Naive thymus-derived CD4-positive, alpha-beta T cell (primary cell): Measurements from ENCODE around the gene BET1. TPM values are rescaled to one million over a fixed set of nuclear protein-coding genes. Genes with fewer than 3 reads are reported as not detected.
"Not testable (repeated sequence)": the region's sequence is repeated elsewhere in the genome, so short reads cannot be mapped to it uniquely, and the experiment has no call there.

Experiments used
- ATAC-seq: fragments of 150-1000 bp; cut with Tn5 transposase; 2 replicates; pipeline ENCODE4 v1.10.0; 2021; ENCODE audit warnings: mild to moderate bottlenecking, moderate library complexity
- CTCF ChIA-PET: fragments of 350-600 bp; sonication (Branson Sonifier 250); formaldehyde crosslinking; loops from one replicate; lab custom pipeline; 2021; ENCODE audit warnings: antibody characterized with exemption; lab: Charles Lee
- POLR2A ChIA-PET: fragments of 350-600 bp; sonication (Branson Sonifier 250); formaldehyde crosslinking; loops from one replicate; lab custom pipeline; 2021; ENCODE audit warnings: antibody characterized with exemption, inconsistent platforms; lab: Charles Lee
- DNase-seq, 9 donors: peaks; one replicate each; pipeline versions ENCODE4 v3.0.0 to v3.0.0-alpha.2; 2020 to 2022; ENCODE audit warnings: mixed read lengths in 1 of 9
- H3K27ac ChIP-seq: one replicate; pipeline ENCODE4 v1.7.0; 2013; ENCODE audit warnings: mild to moderate bottlenecking, low read depth, low read length, moderate library complexity
- H3K27me3 ChIP-seq, 2 donors: one replicate each; pipeline ENCODE4 v1.7.0; 2013; ENCODE audit warnings: low read length in 2 of 2, mild to moderate bottlenecking in 2 of 2, moderate library complexity in 2 of 2; ENCODE audit not compliant: control insufficient read depth in 2 of 2, insufficient read depth in 2 of 2
- H3K36me3 ChIP-seq, 3 experiments: 1 replicate in 2 of 3; 2 replicates in 1 of 3; pipeline ENCODE4 v1.7.0; 2013; ENCODE audit warnings: low read length in 3 of 3, mild to moderate bottlenecking in 3 of 3, moderate library complexity in 1 of 3; ENCODE audit not compliant: insufficient read depth in 3 of 3, control insufficient read depth in 2 of 3
- H3K4me1 ChIP-seq, 2 donors: one replicate each; pipeline ENCODE4 v1.7.0; 2013; ENCODE audit warnings: low read length in 2 of 2, mild to moderate bottlenecking in 2 of 2, moderate library complexity in 1 of 2; ENCODE audit not compliant: control insufficient read depth in 2 of 2, insufficient read depth in 2 of 2
- H3K4me3 ChIP-seq: 2 replicates; pipeline ENCODE4 v1.7.0; 2013; ENCODE audit warnings: mild to moderate bottlenecking, low read length
- H3K9me3 ChIP-seq, 3 experiments: 1 replicate in 2 of 3; 2 replicates in 1 of 3; pipeline ENCODE4 v1.7.0; 2013; ENCODE audit warnings: low read length in 3 of 3; ENCODE audit not compliant: control insufficient read depth in 2 of 3
- H3K27ac Mint-ChIP-seq, 9 donors: one replicate each; pipeline ENCODE4 v1.8.0; 2020 to 2022; ENCODE audit warnings: mixed read lengths in 9 of 9, mild to moderate bottlenecking in 8 of 9, moderate library complexity in 5 of 9, inconsistent platforms in 2 of 9
- H3K27me3 Mint-ChIP-seq, 5 donors: one replicate each; pipeline ENCODE4 v1.8.0; 2021 to 2022; ENCODE audit warnings: mixed read lengths in 5 of 5, mild to moderate bottlenecking in 1 of 5
- H3K36me3 Mint-ChIP-seq, 5 donors: one replicate each; pipeline ENCODE4 v1.8.0; 2020 to 2022; ENCODE audit warnings: mixed read lengths in 5 of 5, mild to moderate bottlenecking in 3 of 5, inconsistent platforms in 1 of 5
- H3K4me1 Mint-ChIP-seq, 7 donors: one replicate each; pipeline ENCODE4 v1.8.0; 2020 to 2022; ENCODE audit warnings: mixed read lengths in 7 of 7, mild to moderate bottlenecking in 3 of 7, inconsistent platforms in 1 of 7
- H3K4me3 Mint-ChIP-seq, 10 donors: one replicate each; pipeline ENCODE4 v1.8.0; 2020 to 2022; ENCODE audit warnings: mild to moderate bottlenecking in 10 of 10, mixed read lengths in 10 of 10, moderate library complexity in 6 of 10, inconsistent platforms in 2 of 10
- H3K9me3 Mint-ChIP-seq, 11 donors: one replicate each; pipeline ENCODE4 v1.8.0; 2020 to 2022; ENCODE audit warnings: mixed read lengths in 11 of 11, mild to moderate bottlenecking in 4 of 11, inconsistent platforms in 1 of 11, moderate library complexity in 1 of 11
- intact Hi-C, 2 donors: fragments of 100-400 bp; cut with micrococcal nuclease; formaldehyde crosslinking; loops; one replicate each; pipeline ENCODE4 v1.15.1; 2023
- polyA plus RNA-seq, 2 donors: library from polyadenylated mRNA; unstranded; fragments of 300-500 nt; fragmentation: Illumina TruSeq; gene quantifications; one replicate each; pipeline ENCODE4 v1.2.3, GENCODE V29; 2021
- total RNA-seq, 6 experiments: library from RNA in 5 of 6; stranded (reverse) in 5 of 6; gene quantifications; 1 replicate in 5 of 6; 2 replicates in 1 of 6; pipeline ENCODE4 v1.2.3 and lab custom pipeline; 2021 to 2026

BET1 gene
- total and polyA plus RNA-seq, 7 experiments from 2014 or later = 9.9 to 37.6 (median 13.9) TPM

- Histone ChIP-seq H3K4me3 (no peak overlapping the region), H3K27ac (no peak overlapping the region), H3K4me1 (no peaks in the 10 kb centered on the region), H3K9me3 (no peaks in the 10 kb centered on the region), H3K27me3 (peaks cover 0 to 4% of the 10 kb centered on the region in 2 donors), H3K36me3 (no peaks in the 10 kb centered on the region)
- Mint-ChIP-seq H3K9me3 (no peaks in the 10 kb centered on the region), H3K4me3 (no peak overlapping the region), H3K36me3 (no peaks in the 10 kb centered on the region), H3K4me1 (no peaks in the 10 kb centered on the region), H3K27me3 (peaks cover 8 to 49% (median 33%) of the 10 kb centered on the region in 5 donors), H3K27ac (no peak overlapping the region)
- DNase-seq = no peak
- POLR2A ChIA-PET = no interaction called here
- CTCF ChIA-PET = no interaction called here
- ATAC-seq = no peak
- intact Hi-C loops = no loop called here
Observed at GRCh38 chr7:94039368-94040035, 35.3 kb upstream of the BET1 start.

- no peaks in the 10 kb centered on the region for H3K9me3 ChIP-seq
- peaks cover 0 to 7% (median 0%) of the 10 kb centered on the region in 7 donors for H3K4me1 Mint-ChIP-seq
- H3K4me1 ChIP-seq = no peaks in the 10 kb centered on the region
- H3K4me3 ChIP-seq = no peak overlapping the region
- ChIA-PET POLR2A (no interaction called here), CTCF (no interaction called here)
- H3K9me3 Mint-ChIP-seq = no peaks in the 10 kb centered on the region
- no peak overlapping the region for H3K27ac Mint-ChIP-seq
- DNase-seq (no peak), ATAC-seq (no peak)
- H3K27me3 Mint-ChIP-seq = peaks cover 9 to 38% (median 27%) of the 10 kb centered on the region in 5 donors
- H3K36me3 Mint-ChIP-seq = no peaks in the 10 kb centered on the region
- H3K36me3 ChIP-seq = no peaks in the 10 kb centered on the region
- no peaks in the 10 kb centered on the region for H3K27me3 ChIP-seq
- no peak overlapping the region for H3K27ac ChIP-seq
- no peak overlapping the region for H3K4me3 Mint-ChIP-seq
- intact Hi-C loops = no loop called here
Observed at GRCh38 chr7:94031865-94032264, 27.7 kb upstream of the BET1 start.

- intact Hi-C loops = no loop called here
- no peaks in the 10 kb centered on the region for H3K36me3 ChIP-seq
- no peaks in the 10 kb centered on the region for H3K4me1 ChIP-seq
- peak; percentile 18 for ATAC-seq
- H3K9me3 ChIP-seq = no peaks in the 10 kb centered on the region
- H3K4me3 ChIP-seq = no peak overlapping the region
- H3K27me3 Mint-ChIP-seq = peaks cover 11 to 35% (median 31%) of the 10 kb centered on the region in 5 donors
- H3K27ac Mint-ChIP-seq = no peak overlapping the region
- H3K4me1 Mint-ChIP-seq = peaks cover 0 to 7% (median 0%) of the 10 kb centered on the region in 7 donors
- H3K27ac ChIP-seq = no peak overlapping the region
- no peak overlapping the region for H3K4me3 Mint-ChIP-seq
- no peaks in the 10 kb centered on the region for H3K36me3 Mint-ChIP-seq
- H3K27me3 ChIP-seq = no peaks in the 10 kb centered on the region
- no peak for DNase-seq
- CTCF ChIA-PET = no interaction called here
- POLR2A ChIA-PET = no interaction called here
- no peaks in the 10 kb centered on the region for H3K9me3 Mint-ChIP-seq
Observed at GRCh38 chr7:94030634-94031033, 26.5 kb upstream of the BET1 start.

GRCh38 chr7:94029976-94030375 is 25.8 kb upstream of the BET1 start:
- no peak for DNase-seq
- no peak for ATAC-seq
- Histone ChIP-seq H3K4me3 (no peak overlapping the region), H3K4me1 (no peaks in the 10 kb centered on the region), H3K27ac (no peak overlapping the region), H3K9me3 (no peaks in the 10 kb centered on the region), H3K27me3 (no peaks in the 10 kb centered on the region), H3K36me3 (no peaks in the 10 kb centered on the region)
- H3K4me1 Mint-ChIP-seq = peaks cover 0 to 7% (median 0%) of the 10 kb centered on the region in 7 donors
- H3K27me3 Mint-ChIP-seq = peaks cover 11 to 39% (median 31%) of the 10 kb centered on the region in 5 donors
- H3K9me3 Mint-ChIP-seq = no peaks in the 10 kb centered on the region
- intact Hi-C loops = no loop called here
- no peak overlapping the region for H3K27ac Mint-ChIP-seq
- CTCF ChIA-PET = no interaction called here
- no peaks in the 10 kb centered on the region for H3K36me3 Mint-ChIP-seq
- no peak overlapping the region for H3K4me3 Mint-ChIP-seq
- POLR2A ChIA-PET = no interaction called here

GRCh38 chr7:94028768-94029167 is 24.6 kb upstream of the BET1 start:
- intact Hi-C loops = no loop called here
- H3K27ac Mint-ChIP-seq = no peak overlapping the region
- CTCF ChIA-PET = no interaction called here

GRCh38 chr7:94026619-94027018 is 22.5 kb upstream of the BET1 start:
- H3K27me3 Mint-ChIP-seq = peaks cover 7 to 34% (median 22%) of the 10 kb centered on the region in 5 donors
- DNase-seq, H3K9me3 ChIP-seq, intact Hi-C loops, H3K36me3 ChIP-seq, H3K36me3 Mint-ChIP-seq, H3K4me1 ChIP-seq, H3K4me3 ChIP-seq, H3K9me3 Mint-ChIP-seq, H3K4me3 Mint-ChIP-seq, H3K27ac Mint-ChIP-seq, H3K27ac ChIP-seq, H3K4me1 Mint-ChIP-seq, POLR2A ChIA-PET, H3K27me3 ChIP-seq, CTCF ChIA-PET, ATAC-seq: not testable (repeated sequence)

More at GRCh38 chr7:94028768-94029167, 24.6 kb upstream of the BET1 start:
- Mint-ChIP-seq H3K4me1 (peaks cover 0 to 7% (median 0%) of the 10 kb centered on the region in 7 donors), H3K9me3 (no peaks in the 10 kb centered on the region), H3K4me3 (no peak overlapping the region), H3K27me3 (peaks cover 11 to 39% (median 27%) of the 10 kb centered on the region in 5 donors), H3K36me3 (no peaks in the 10 kb centered on the region)
- H3K4me3 ChIP-seq = no peak overlapping the region
- POLR2A ChIA-PET = no interaction called here
- H3K36me3 ChIP-seq = no peaks in the 10 kb centered on the region
- H3K27ac ChIP-seq = no peak overlapping the region
- DNase-seq (no peak), ATAC-seq (no peak)
- no peaks in the 10 kb centered on the region for H3K9me3 ChIP-seq
- no peaks in the 10 kb centered on the region for H3K4me1 ChIP-seq
- H3K27me3 ChIP-seq = no peaks in the 10 kb centered on the region

GRCh38 chr7:94022550-94022949 is 18.4 kb upstream of the BET1 start:
- Mint-ChIP-seq H3K27ac (peak overlapping the region in 1 of 9 donors; percentile 45), H3K36me3 (no peaks in the 10 kb centered on the region), H3K4me3 (no peak overlapping the region), H3K4me1 (peaks cover 0 to 5% (median 0%) of the 10 kb centered on the region in 7 donors), H3K27me3 (peaks cover 5 to 29% (median 18%) of the 10 kb centered on the region in 5 donors), H3K9me3 (peaks cover 0 to 1% (median 0%) of the 10 kb centered on the region in 11 donors)
- intact Hi-C loops = no loop called here
- DNase-seq (peak in 1 of 9 donors; percentile 20), ATAC-seq (peak; percentile 24)
- Histone ChIP-seq H3K27me3 (no peaks in the 10 kb centered on the region), H3K9me3 (no peaks in the 10 kb centered on the region), H3K4me3 (no peak overlapping the region), H3K27ac (no peak overlapping the region), H3K36me3 (no peaks in the 10 kb centered on the region), H3K4me1 (no peaks in the 10 kb centered on the region)
- CTCF ChIA-PET = no interaction called here
- POLR2A ChIA-PET = no interaction called here
